Measurements from ENCODE around the gene DOCK4.

DOCK4 gene

DNA sequence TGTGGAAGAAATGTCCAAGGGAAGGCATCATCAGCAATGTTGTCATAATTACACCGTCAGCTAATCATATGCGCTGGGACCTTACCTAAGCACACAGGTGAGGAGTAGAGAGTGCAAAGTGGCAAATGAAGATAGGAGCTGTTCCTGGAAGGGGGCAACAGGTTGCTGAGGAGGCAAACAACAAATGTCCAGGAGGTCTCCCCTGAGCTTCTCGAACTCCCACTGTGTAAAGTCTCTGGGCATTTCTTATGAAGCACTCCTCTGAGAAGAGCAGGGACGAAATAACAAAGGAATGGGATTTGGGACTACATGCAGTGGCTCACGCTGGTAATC lies 152.5 kb downstream of the DOCK4 start:
- no peak for DNase-seq (ENCODE audit: low read depth in 2 of 2)

GRCh38 chr7:112052993-112053736 lies 153.0 kb downstream of the DOCK4 start:
- no peak for DNase-seq (ENCODE audit: low read depth in 2 of 2)

- no peak for DNase-seq (ENCODE audit: low read depth in 2 of 2)
These were observed 153.7 kb downstream of the DOCK4 start for GRCh38 chr7:112052498-112052897.

- no peak for DNase-seq (ENCODE audit: low read depth in 2 of 2)
These were observed 155.8 kb downstream of the DOCK4 start for GRCh38 chr7:112050250-112050881.

DNA sequence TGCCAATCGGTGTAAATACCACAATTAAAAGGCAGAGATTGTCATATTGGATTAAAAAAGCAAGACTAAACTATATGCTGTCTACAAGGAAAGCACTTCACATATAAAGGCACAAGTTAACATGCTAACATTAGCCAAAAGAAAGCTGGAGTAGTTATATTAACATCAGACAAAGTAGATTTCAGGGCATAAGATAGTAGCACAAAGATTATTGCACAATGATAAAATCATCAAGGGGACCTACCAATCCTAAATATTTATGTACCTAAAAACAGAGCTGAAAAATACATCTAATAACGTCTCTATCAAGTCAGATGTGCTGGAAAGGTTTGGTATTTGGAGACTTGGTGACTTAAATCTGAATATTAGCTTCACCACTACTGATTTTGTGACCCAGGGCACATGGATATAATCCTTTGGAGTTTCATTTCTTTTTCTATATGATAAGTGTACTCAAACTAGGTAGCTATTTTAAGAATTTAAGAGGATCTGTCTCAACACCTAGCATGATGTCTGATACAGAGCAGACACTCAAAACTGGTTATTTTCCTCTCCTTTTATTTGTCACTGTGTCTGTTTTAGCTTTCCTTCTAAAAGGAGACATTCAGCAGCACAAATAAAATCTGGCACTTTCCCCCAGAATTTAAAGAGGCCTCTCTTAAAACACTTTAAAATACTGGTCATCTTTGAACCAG lies 156.5 kb downstream of the DOCK4 start:
- no peak for DNase-seq (ENCODE audit: low read depth in 2 of 2)

GRCh38 chr7:112047421-112047820 lies 158.8 kb downstream of the DOCK4 start:
- no peak for DNase-seq (ENCODE audit: low read depth in 2 of 2)

- DNase-seq (ENCODE audit: low read depth in 2 of 2) = no peak
These were observed 161.0 kb downstream of the DOCK4 start for GRCh38 chr7:112045222-112045621.

GRCh38 chr7:112042631-112043030 lies 163.6 kb downstream of the DOCK4 start:
- no peak for DNase-seq (ENCODE audit: low read depth in 2 of 2)

GRCh38 chr7:112038353-112038752 lies 167.8 kb downstream of the DOCK4 start:
- no peak for DNase-seq (ENCODE audit: low read depth in 2 of 2)

DNA sequence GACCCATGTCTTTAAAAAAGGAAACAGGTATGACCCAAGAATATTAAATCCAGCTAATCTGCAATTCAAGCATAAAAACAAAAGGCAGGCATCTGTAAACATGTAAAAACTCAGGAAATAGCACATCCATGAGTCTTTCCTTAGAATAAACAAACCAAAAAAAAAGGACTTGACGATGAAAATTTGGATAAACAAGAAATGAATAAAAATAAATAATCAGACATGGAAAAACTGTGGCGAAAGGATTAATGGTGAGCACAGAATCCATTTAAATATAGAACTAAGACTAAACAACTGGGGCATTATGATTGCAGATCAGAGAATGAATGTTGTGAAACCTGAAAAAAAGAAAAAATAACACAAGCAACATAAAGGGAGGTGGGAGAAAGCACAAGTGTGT lies 170.1 kb downstream of the DOCK4 start:
- DNase-seq (ENCODE audit: low read depth in 2 of 2) = no peak

DNA sequence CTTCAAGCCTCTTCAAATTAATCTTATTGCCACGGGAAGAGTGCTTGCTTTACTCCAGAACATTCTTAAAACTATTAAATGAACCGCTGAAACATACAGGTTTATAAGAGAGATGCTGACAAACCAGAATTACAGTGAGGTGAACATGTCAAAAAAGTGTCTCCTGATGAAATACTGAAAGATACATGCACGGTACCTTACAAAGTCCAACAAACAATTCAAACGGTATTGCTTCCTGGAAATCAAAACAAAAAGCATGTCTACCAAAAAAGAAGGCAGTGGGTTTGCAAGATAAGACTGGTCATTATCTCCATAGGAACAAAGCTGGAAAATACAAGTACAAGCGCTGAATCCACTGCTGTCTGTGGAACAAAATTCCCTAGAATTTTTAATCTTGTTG lies 174.5 kb downstream of the DOCK4 start:
- no peak for DNase-seq (ENCODE audit: low read depth in 2 of 2)

- no peak for DNase-seq (ENCODE audit: low read depth in 2 of 2)
These were observed 180.6 kb downstream of the DOCK4 start for GRCh38 chr7:112025556-112025955.

GRCh38 chr7:112023786-112024185 lies 182.4 kb downstream of the DOCK4 start:
- no peak for DNase-seq (ENCODE audit: low read depth in 2 of 2)

GRCh38 chr7:112023282-112023681 lies 182.9 kb downstream of the DOCK4 start:
- DNase-seq (ENCODE audit: low read depth in 2 of 2) = no peak

DNA sequence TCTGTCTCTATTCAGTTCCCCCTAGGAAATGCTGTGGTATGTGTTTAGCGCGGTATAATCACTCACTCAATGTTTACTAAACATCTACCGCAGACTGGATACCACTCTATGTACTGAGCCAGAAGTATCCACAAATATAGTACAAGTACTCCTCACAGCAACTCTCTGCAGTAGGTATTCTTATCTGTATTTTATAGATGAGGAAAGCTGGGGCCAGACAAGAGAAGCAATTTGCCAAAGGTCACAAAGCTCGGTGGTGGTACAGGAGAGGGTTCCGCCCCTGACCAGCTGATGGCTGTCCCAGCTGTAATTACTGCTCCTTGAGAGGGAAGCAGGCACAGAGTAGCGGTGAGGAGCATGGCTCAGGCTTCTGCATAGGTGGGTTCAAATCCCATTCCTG lies 184.1 kb downstream of the DOCK4 start:
- DNase-seq (ENCODE audit: low read depth in 2 of 2) = no peak

DNA sequence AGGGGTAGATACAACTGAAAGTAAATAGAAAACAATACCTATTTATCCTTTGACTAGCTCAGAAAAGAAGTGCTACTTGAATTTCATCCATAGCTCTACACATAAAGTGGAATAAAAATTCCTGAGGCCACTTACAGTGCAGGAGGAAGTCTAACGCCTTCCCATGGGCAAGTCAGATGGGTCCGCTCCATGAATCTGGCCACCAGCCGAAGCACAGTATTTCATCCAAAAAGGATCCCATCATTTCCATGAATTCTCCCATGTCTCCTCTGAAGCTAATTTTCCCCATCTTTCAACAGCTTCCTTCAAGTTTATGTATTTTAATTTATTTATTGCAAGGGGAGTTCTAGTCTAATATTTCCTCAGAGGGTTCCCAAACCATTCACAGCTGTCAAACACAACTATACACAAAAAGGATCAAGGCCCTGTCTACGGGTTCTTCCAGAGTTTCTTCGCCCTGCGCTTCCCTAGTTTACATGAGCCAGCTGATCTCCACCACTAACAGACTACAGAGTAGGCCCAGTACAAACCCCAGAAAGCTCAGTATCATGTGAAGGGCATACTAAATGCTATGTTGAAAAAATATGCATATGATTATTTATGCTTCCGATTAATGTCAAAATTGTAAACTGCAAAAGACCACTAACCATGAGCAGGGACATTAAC lies 184.7 kb downstream of the DOCK4 start:
- no peak for DNase-seq (ENCODE audit: low read depth in 2 of 2)

DNA sequence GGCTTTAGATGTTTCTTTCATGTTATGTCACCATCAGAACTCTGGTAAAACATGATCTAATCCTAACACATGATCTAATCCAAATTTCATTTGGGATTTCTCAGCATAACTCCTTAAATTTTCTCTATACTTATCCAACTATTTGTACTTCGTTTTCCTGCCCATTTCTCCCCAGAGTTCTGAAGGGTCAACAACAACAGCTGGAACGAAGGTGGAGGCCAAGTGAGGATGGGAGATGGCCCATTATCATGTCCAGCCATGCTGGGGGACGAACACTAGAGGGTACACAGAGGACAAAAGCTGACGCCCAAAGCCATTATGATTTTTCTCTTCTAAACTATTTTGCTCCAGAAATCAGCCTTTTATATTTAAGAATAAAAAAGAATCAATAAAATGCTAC lies 185.4 kb downstream of the DOCK4 start:
- DNase-seq (ENCODE audit: low read depth in 2 of 2) = no peak

DNA sequence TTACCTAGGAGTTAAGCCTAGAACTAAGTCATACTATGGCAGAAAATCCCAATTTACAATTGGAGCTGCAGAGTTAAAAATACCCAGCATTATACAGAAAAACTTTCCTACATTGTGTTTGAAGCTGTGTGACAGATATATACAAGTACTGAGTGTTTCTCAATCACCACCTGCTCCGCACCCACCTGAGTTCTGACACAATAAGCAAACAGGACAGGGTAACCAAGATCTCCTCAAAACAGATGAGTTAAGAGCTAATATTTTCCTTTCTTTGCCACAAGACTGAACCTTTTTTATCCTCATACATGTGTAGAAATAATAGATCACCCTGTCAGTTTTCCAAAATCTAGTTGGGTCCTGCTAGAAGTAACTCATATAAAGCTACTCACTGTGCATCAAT lies 186.3 kb downstream of the DOCK4 start:
- DNase-seq (ENCODE audit: low read depth in 2 of 2) = no peak

GRCh38 chr7:112018305-112019030 lies 187.7 kb downstream of the DOCK4 start:
- no peak for DNase-seq (ENCODE audit: low read depth in 2 of 2)

- no peak for DNase-seq (ENCODE audit: low read depth in 2 of 2)
These were observed 191.1 kb downstream of the DOCK4 start for GRCh38 chr7:112015146-112015545.

GRCh38 chr7:112014347-112014746 lies 191.9 kb downstream of the DOCK4 start:
- DNase-seq (ENCODE audit: low read depth in 2 of 2) = no peak

GRCh38 chr7:112013274-112013673 lies 192.9 kb downstream of the DOCK4 start:
- DNase-seq (ENCODE audit: low read depth in 2 of 2) = no peak
